ENCODE data around the gene TOB2.
A peak's percentile ranks its signal among the peaks of the same experiment; 100 is the strongest.
"Not testable (repeated sequence)": the region's sequence is repeated elsewhere in the genome, so short reads cannot be mapped to it uniquely, and the experiment has no call there.

The TOB2 gene

DNA sequence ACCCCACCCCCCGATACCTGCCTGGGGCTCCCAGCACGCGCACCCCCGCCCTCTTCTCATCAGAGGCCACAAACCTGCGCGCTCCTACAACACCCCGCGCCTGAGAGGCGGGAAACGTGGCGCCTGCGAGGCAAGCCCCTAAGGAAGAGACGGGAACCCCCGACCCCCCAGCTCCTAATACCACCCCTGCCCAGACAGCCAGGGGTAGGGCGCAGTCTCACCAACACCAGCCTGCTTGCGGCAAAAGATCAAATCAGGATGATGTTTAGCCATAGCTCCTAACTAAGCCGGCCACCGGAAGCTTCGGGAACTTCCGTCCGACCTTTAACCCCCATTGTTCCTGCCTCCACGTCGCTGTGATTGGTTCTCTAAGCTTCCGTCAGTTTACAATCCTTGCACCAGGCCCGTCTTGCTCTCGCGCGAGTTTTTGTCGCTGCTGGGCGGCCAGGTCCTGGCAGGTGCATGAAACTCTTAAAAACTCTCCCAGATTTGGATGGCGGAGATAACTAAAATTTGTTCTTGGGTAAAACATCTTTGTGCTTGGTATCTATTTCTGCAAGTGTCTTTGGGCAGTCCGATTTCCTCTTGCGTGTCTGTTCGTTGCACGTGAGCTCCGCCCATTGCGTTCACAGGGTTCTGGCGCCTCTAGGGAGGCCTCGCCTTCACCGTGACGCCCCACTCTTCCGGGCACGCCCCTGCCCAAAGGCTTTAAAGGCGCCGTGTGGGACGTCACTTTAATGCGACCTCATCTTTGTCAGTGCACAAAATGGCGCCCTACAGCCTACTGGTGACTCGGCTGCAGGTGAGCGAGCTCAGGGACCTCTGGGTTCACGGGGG is 22.0 kb upstream of the TOB2 start, which contains the start of the genes ACO2 and PHF5A:
TSS of gene ACO2 (plus strand) at position 737 of the 837 bp plus-strand sequence. CDS start at position 767, 30 bp downstream.
TSS of gene PHF5A (minus strand) at position 312 of the 837 bp plus-strand sequence. CDS start at position 273, 39 bp downstream.
- DNase-seq: peak; percentile 97

DNA sequence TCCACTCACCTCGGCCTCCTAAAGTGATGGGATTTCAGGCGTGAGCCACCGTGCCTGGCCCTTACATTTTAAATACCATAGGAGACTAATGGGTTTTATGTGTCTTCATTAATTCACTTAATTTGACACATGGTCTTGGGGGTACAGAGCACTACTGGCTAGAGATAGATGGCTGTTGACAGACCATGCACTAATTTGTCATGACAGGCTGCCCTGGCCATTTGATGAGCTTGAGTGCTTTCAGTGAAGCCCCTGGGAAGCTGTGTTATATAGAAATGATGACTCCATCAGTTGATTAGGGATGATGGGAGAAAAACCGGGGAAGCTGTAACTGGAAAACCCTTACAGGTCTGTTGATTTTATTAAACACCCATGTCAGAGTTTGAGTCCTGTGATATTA is 15.3 kb upstream of the TOB2 start:
- no peak for DNase-seq

DNA sequence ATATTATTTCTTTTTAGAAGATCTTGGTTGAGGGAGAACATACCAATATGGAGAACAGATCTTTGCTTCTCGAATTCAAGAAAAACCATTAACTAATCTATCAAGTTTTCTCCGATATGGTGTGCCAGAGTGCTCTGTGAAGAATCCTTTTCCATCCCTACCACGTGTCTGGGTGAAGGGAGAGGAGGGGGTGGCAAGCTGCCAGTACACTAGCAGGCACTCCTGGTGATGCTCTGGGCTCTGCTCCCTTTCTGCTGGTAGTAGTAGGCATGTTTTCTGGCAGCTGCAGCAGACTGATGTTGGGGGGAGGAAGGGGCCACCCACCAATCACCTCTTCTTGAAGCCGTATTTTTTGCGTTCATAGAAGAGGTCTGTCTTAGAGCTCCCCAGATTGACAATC is 13.5 kb upstream of the TOB2 start:
- DNase-seq: not testable (repeated sequence)

DNA sequence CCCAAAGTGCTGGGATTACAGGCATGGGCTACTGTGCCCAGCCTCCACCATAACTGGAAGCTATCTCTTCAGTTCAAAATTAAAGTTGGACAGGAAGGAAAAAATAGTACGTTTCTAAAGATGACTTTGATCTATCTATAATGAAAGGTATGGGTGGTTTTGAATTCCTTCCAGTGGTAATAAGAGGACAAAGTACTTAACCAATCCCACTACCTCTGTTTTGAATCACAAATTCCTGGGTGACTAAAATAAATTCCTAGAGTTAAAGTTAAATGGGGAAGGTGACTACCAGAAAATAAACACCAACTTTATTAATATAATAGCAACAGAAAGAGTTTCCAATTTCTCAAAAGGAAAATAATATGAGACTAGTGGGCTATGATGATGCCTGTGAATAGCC is 12.8 kb upstream of the TOB2 start:
- no peak for DNase-seq

DNA sequence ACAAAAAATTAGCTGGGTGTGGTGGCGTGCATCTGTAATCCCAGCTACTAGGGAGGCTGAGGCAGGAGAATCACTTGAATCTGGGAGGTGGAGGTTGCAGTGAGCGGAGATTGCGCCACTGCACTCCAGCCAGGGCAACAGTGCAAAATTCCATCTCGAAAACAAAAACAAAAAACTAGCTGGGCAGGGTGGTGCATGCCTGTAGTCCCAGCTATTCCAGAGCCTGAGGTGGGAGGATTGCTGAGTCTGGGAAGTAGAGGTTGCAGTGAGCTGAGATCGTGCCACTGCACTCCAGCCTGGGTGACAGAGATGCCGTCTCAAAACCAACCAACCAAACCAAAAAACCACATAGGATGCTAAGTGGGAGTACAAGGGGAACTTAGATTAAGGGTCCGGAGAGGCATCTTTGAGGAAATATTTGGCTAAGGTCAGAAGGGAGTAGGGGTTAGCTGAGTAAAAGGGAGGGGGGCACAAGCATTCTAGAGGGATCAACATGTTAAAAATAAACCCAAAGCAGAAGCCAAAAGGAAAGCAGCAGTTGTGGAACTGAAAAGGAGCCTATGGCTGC is 11.6 kb upstream of the TOB2 start:
- DNase-seq: no peak

DNA sequence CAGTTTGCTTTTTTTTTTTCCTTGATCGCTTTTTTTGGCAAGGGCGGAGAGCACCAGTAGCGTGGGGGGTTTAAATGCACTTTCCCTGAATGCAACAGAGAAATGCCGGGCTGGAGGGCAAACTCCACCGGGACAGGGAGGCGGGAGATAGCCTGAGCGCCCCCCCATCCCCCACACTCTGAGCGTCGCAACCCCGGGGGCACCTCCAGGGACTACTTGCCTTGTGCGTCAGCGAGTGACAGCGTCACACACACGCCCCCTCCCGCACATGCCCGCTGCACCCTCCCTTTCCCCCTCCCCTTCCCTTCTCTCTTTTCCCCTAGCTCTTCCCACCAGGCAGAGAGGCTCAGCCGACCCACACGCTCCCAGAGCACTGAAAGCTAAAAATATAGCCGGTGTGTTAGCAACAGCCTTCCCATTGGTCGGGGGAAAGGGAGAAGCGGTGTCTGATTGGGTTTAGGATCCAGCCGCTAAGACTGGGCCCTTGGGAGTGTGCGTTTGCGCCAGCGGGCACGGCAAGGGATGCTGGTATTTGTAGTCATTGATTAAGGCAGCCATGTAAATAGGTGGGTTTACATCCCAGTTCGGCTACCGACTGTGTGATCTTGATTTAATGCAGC is 1.7 kb upstream of the TOB2 start:
- peak; percentile 84 for DNase-seq

DNA sequence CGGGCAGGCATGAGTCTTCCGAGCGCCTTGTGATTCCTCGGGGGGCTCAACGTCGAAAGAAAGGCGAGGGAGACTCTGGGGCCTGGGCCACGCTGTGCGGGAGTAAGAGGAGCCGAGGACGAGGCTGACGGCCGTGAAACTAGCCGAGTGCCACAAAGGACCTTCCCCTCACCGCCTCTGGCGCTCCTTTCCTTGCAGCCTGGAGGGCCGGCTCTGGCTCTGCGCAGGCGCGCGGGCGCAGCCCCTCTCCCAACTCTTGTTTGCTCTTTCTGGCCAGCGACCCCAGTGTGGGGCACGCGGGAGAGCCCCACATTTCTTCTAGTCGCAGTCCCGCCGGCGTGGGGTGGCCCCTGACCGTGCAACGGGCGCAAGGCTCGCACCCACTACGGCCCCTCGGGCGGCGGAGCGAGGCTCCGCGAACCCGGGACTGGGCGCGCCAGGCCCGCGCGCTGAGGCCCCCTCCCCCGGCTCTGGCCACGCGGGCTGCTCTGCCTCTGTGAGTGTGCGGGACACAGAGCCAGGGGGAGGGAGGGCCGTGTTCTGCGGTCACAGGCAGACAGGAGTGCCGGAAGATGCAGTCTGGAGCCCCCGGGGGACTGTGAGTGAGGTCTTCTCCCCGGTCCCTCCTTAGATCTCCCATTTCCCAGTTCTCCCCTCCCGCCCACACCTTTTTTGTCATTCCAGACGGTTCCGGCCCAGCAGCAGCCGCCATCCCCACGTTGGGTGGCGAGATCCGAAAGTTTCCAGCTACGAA is 1.0 kb upstream of the TOB2 start:
- peak; percentile 42 for DNase-seq

DNA sequence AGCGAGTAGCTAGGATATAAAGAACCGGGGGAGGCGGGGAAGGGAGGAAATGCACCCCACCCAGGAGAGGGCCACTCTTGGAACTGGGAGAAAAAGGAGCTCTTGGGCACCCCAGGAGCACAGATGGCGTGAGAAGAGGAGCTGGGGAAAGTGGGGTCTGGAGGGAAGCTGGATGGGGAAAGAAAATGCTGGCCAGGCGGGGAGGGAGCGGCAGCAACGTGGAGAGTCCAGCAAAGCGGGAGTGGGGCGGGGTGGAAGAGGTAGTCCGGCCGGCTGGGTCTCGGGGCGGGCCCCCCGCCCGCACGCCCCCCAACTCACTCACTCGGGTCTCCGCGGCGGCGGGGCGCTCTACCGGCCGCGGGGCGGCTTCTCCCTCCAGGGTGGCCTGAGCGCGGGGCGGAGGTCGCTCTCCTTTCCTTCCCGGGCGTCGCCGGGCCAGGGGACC is 522 bp downstream of the TOB2 start:
- DNase-seq: no peak

DNA sequence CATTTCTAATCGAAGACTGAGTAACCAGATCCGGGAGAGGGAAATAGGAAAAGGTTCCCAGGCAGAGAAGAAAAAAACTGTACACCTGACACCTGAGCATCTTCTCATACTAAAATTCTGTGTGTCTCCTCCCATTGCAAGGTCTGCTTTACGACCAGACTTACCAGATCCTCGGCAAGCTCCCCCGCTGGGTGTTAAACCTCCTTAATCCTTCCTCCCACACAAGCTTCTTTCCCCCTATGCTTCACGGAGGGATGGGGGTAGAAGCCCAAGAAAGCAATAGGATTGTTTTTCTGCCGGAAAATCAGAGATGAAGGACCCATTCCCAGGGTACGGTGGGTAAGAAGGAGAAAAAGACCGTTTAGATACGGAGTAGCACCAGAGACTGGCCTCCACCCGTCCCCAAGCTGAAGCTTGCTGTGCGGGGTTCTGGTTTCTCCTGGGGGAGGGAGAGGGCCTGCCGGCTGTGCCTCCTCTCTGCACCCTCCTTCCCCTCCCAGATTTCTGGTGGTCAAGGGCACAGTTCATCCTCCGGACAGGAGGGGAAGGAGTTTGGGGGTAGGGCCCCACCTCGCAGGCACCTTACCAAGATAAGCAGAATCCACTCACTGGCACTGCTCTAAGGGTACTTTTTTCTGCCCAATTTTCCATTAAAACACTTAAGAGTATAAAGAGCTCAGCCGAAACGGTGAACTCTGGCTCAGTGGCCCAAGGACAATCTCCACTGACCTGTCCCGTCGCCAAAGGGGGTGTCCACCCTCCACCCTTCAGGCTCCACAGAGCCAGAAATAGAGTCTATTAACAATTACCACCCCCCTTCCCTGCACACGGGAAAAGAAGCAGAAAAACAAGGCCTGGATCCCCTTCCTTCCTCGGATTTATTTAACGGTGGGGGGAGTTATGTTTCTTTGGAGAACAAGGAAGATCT is 1.2 kb downstream of the TOB2 start:
- no peak for DNase-seq

DNA sequence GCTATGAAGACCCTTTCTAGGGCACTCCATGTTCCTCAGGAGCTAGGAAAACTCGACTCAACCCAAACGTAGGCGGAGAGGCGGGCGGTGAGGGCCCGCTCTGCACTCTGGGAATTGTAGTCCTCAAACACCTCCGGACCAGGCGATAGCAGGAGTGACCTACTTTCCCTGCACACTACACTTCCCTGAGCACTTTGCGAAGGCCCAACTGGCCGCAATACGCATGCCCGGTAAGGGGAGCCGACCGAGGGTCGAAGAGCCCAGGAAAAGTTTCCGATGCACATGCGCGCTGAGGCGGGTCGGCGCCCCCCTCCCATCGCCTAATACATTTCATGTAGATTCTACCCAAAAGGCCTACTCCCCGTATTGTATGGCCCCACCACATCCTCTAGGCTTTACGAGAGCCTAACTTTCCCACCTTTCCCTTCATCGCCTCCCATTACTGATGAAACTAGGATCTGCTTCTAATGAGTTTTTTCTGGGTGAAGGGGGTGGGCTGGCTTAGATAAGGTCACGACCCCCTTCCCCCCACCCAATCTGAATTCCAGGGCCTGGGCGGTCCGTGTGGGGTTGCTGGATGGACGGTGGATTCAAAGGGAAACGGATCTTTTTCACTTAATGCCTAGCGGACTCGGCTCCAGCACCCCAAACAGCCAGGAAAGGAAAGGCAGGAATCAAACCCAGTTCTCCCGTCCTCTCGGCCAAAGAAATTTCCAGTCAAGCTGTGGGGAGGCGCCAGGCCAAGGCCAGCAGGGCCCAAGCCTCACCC is 2.1 kb downstream of the TOB2 start:
- peak; percentile 68 for DNase-seq

DNA sequence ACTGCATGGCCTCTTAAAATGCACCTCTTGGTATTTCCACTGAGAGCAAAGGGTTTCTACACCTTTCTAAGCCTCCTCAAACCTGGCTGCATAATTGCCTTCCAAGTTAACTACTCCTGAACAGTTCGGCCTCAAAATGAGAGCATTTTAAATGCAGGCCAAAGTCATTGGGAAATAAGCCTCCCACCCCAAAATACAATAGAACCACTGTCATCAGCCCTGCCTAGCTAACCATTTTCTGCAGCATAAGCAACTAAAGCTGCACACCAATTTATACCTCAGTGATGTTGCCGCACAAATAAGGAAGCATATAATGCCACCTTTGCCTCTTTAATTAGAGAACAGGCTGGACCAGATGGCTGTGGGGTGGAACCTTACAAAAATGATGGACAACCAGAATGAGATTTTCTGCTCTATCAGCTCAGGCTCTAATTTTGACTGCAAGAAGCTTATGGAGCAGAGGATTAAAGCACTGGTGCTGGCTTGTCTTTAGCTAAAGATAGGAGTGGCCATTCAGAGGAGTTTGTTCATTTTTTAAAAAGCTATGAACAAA is 4.3 kb downstream of the TOB2 start:
- DNase-seq: no peak

DNA sequence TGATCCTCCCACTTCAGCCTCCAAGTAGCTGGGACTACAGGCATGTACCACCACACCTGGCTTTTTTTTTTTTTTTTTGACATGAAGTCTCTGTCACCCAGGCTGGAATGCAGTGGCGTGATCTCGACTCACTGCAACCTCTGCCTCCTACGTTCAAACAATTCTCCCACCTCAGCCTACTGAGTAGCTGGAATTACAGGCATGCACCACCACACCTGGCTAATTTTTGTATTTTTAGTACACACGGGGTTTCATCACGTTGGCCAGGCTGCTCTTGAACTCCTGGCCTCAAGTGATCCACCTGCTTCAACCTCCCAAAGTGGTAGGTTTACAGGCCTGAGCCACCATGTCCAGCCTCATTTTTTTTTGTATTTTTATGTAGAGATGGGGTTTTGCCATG is 6.1 kb downstream of the TOB2 start:
- DNase-seq: not testable (repeated sequence)

DNA sequence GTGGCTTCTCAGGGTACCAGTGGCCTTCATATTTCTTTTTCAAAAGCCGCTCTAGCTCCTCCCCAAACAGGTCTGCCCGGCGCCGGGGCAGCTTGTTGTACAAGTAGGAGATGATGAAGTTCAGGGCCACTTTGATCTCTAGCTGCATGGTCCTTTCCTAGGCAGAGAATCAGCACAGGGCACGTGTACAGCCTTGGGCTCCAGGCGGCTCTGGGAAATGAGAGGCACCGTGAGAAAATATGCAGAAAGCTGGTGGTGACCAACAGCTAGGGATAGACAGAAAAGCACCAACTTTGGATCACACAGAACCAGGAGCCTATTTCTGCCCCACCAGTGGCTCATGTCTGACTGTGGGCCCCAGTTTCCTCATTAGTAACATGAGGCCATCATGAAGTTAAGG is 9.4 kb downstream of the TOB2 start:
- DNase-seq: no peak

DNA sequence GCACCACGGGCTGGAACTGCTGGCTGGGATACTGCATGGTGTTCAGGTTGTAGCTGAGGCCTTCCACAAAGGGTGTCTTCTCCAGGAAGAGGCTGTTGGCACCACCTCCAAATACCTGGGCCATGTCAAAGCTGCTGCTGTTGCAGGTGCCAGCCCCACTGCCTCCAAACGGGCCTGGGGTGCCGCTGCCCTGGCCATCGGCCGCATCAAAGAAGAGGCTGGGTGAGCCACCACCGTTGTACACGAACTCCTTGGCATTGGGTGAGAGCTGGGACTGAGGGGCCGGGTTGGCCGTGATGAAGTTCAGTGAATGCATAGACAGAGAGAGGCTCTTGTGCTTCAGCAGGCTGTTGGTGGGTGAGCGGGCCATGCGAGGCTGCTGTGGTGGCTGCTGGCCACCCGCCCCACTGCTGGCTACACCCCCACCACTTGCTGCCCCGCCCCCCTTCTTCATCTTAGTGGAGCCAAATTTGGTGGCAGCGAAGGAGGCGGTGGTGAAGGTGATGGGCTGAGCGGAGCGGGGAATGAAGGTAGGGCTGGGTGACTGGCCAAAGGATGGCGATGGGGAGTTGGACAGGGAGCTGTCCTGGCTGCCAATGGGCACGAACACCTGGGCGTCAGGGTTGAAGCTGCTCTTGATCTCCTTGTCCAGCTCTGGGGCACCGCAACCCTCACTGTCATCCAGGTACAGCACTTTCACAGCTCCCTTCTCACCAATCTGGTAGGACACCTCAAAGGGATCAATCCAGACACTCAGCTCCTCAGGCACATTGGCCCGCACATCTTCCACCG is 10.1 kb downstream of the TOB2 start:
- DNase-seq: no peak

DNA sequence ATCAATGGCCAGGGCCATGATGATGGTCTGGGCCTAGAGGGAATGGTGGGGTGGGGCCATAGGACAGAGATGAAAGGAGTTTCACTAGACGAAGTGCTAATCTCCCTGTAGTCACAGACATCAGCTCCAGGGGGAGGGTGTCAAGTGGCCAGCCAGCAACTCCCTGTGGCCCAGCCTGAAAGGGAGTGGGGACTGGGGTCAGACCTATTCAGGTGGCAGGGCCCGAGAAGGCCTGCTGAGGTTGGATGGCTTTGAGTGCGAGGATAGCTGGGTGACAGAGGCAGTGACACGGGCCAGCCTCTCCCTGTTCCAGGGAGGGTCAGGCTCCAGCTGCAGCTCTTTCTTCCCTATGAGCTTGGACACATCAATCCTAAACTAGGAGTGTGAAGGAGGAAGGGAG is 11.0 kb downstream of the TOB2 start:
- DNase-seq: no peak

DNA sequence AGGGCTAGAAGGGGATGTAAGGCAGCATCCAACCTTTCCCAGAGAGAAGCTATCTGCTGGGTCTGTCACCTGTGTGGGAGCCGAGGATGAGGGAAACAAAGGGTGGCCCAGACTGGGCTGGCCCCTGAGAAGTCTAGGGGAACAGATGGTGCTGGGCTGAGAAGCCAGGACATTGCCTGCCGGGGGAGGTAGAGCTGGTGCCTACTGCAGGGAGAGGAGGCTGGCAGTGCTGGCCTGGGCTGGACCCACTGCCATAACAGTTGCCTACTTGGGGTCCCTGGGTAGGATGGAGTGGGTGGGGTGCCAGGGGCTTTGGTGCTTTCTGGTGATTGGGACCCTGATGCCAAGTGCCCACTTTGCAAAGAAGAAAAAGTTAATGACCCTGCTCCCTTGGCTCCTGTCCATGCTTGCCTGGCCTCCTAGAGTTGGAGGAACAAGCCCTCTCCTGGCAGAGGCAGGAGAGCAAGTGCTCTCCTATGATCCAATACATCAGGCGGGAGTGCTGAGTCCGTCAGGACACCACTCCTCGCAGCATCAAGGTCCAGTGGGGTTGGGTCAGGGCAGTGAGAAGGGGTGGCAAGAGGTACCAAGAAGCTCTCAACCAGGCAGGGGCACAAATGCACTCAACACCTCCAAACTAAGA is 12.1 kb downstream of the TOB2 start:
- DNase-seq: not testable (repeated sequence)

DNA sequence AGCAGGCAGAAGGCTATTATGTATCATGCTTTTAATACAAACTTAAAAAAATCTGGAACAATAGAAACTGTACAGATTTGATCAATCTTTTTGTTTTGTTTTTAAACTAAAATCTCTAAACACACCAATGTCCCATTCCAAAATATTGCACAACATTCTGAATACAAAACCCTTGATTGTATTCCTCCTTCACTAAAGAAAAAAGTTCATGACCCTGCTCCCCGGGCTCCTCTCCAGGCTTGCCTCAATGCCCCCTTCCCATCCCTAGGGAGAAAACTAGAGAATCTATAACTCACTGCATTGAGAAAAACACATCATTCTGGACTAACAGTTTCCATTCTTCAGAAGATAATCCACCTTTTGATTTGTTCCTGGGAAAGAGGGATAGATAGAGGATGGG is 13.1 kb downstream of the TOB2 start:
- not testable (repeated sequence) for DNase-seq

DNA sequence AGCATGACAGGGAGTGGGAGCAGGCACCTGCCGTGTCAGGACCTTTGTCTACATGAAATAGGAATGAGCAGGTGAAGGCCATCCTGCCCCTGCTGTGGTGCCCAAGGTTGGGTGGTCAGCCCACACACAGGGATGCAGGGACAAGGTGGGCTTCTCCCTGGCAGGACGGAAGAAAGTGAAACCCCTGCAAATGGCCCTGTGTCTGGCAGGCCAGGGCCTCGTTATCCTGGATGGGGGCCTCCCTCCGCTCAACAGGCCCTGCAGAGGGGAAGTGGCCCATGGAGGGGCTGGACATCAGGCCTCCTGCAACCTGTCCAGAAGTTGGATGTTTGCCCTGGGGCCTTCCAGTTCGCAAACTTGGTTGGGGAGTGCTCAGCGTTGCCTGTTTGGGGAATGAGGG is 14.9 kb downstream of the TOB2 start:
- DNase-seq: no peak

DNA sequence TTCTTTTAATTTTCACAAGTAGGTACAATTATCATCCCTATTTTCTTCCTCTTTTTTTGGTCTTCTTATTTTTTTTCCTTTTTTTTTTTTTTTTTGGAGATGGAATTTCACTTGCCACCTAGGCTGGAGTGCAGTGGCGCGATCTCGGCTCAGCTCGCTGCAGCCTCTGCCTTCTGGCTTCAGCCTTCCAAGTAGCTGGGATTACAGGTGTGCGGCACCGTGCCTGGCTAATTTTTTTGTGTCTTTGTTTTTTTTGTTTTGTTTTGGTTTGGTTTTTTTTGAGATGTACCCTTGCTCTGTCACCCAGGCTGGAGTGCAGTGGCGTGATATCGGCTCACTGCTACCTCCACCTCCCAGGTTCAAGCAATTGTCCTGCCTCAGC is 16.7 kb downstream of the TOB2 start:
- no peak for DNase-seq

Measured in effector CD8-positive, alpha-beta T cell (primary cell).